ENCODE data around the gene DMRTC2.

The DMRTC2 gene

DNA sequence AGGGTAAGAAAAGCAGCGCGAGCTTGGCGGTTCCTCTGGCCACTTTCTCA lies at the start of gene DMRTC2:
TSS of gene DMRTC2 (plus strand) at position 42 of the 50 bp plus-strand sequence. CDS start 2,387 bp downstream, outside the sequence.
- no peak within 1 kb of the TSS for H3K4me3 ChIP-seq (ENCODE audit: low read length)
- H3K36me3 ChIP-seq (ENCODE audit: insufficient read depth, low read depth, low read length) = no peaks in the 10 kb centered on the region
- H3K27me3 ChIP-seq (ENCODE audit: insufficient read depth, low read length) = no peaks in the 10 kb centered on the region
- H3K27ac ChIP-seq (ENCODE audit: low read length) = no peak within 1 kb of the TSS
- no peak within 1 kb of the TSS for H3K9ac ChIP-seq (ENCODE audit: low read depth, low read length)
- no peaks in the 10 kb centered on the region for H3K9me3 ChIP-seq (ENCODE audit: insufficient read depth, low read depth, low read length)
- no peaks in the 10 kb centered on the region for H3K4me1 ChIP-seq (ENCODE audit: insufficient read depth, low read length)

DNA sequence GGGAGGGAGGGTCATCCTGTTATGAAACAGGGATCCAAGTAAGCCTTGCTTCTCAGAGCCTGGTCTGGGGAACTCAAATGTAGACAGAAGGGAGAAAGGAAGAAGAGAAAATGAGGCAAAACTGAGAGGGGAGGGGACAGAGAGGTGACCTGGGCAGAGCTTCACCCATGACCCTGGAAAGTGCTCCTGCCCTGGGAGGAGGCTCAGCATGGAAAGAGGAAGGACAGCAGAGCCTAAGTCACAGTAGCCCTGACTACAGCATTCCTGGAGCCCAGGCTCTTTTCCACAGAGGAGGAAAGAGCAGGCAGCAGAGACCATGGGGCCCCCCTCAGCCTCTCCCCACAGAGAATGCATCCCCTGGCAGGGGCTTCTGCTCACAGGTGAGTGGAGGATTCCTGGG lies 48.5 kb upstream of the DMRTC2 start, which contains the start of gene CEACAM3:
TSS of gene CEACAM3 (plus strand) at position 226 of the 400 bp plus-strand sequence. CDS start at position 317, 91 bp downstream.
- no peaks in the 10 kb centered on the region; the same call in 1 of the 2 replicates for H3K9me3 ChIP-seq (ENCODE audit: insufficient read depth, low read depth, low read length)
- no peak within 1 kb of the TSS for H3K27ac ChIP-seq (ENCODE audit: low read length)
- H3K9ac ChIP-seq (ENCODE audit: low read depth, low read length) = no peak within 1 kb of the TSS
- H3K4me3 ChIP-seq (ENCODE audit: low read length) = no peak within 1 kb of the TSS
- H3K27me3 ChIP-seq (ENCODE audit: insufficient read depth, low read length) = peaks cover 15% of the 10 kb centered on the region
- H3K4me1 ChIP-seq (ENCODE audit: insufficient read depth, low read length) = no peaks in the 10 kb centered on the region
- no peaks in the 10 kb centered on the region for H3K36me3 ChIP-seq (ENCODE audit: insufficient read depth, low read depth, low read length)

GRCh38 chr19:41796901-41797300 lies 47.9 kb upstream of the DMRTC2 start:
- no peak overlapping the region for H3K27ac ChIP-seq (ENCODE audit: low read length)
- no peaks in the 10 kb centered on the region for H3K4me1 ChIP-seq (ENCODE audit: insufficient read depth, low read length)
- H3K9ac ChIP-seq (ENCODE audit: low read depth, low read length) = no peak overlapping the region

DNA sequence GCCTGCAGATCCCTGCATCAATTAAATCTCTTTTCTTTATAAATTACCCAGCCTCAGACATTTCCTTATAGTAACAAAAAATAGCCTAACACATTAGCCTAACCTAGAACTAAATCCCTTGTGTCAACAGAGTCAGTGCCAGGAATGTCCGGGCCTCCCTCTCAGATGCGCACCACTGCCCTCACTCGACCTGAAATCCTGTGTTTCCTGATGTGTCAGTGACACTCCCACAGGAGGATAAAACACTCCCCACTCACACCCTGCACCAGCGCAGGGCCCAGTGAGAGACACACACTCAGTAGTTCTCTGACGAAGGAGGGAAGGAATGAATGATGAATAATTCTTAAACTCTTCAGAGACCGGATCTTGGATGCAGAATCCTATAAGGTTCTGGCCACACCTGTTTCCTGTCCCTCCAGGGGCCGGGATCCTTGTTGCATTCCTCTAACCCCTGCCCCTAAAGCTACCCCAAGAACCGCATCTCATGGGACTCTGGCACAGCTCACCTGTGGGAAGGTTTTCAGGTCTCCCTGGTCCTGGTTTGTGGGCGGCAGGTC lies 45.3 kb upstream of the DMRTC2 start:
- peaks cover 6% of the 10 kb centered on the region; the same call in 1 of the 2 replicates for H3K27me3 ChIP-seq (ENCODE audit: insufficient read depth, low read length)
- no peak overlapping the region for H3K9ac ChIP-seq (ENCODE audit: low read depth, low read length)
- no peak overlapping the region for H3K27ac ChIP-seq (ENCODE audit: low read length)
- H3K36me3 ChIP-seq (ENCODE audit: insufficient read depth, low read depth, low read length) = no peaks in the 10 kb centered on the region
- no peaks in the 10 kb centered on the region; the same call in 1 of the 2 replicates for H3K9me3 ChIP-seq (ENCODE audit: insufficient read depth, low read depth, low read length)
- H3K4me3 ChIP-seq (ENCODE audit: low read length) = no peak overlapping the region
- no peaks in the 10 kb centered on the region for H3K4me1 ChIP-seq (ENCODE audit: insufficient read depth, low read length)

More at GRCh38 chr19:41796901-41797300, 47.9 kb upstream of the DMRTC2 start:
- Histone ChIP-seq H3K9me3 (ENCODE audit: insufficient read depth, low read depth, low read length) (no peaks in the 10 kb centered on the region; the same call in 1 of the 2 replicates), H3K4me3 (ENCODE audit: low read length) (no peak overlapping the region), H3K36me3 (ENCODE audit: insufficient read depth, low read depth, low read length) (no peaks in the 10 kb centered on the region), H3K27me3 (ENCODE audit: insufficient read depth, low read length) (peaks cover 15% of the 10 kb centered on the region)

DNA sequence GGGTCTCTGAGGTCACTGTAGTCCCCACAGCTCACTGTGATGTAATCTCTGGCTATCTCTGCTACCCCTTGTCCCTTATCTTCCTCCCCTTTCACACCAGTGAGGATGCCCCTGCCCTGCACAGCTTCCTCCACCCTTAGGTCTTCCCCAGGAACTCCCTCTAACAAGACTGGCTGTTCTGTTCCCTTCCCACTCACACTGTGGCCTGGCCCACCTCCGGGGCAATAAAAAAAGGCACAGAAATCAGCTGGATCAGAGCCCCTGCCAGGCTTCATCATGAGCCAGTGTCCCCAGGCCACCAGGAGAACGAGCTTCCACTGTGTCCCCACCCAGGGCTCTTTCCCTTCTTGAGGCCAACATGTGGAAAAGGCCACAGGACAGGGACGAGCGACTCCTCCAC lies 43.8 kb upstream of the DMRTC2 start:
- Histone ChIP-seq H3K9ac (ENCODE audit: low read depth, low read length) (no peak overlapping the region), H3K36me3 (ENCODE audit: insufficient read depth, low read depth, low read length) (no peaks in the 10 kb centered on the region), H3K4me3 (ENCODE audit: low read length) (no peak overlapping the region), H3K27ac (ENCODE audit: low read length) (no peak overlapping the region), H3K27me3 (ENCODE audit: insufficient read depth, low read length) (peaks cover 6% of the 10 kb centered on the region; the same call in 1 of the 2 replicates), H3K9me3 (ENCODE audit: insufficient read depth, low read depth, low read length) (no peaks in the 10 kb centered on the region; the same call in 1 of the 2 replicates), H3K4me1 (ENCODE audit: insufficient read depth, low read length) (no peaks in the 10 kb centered on the region)

DNA sequence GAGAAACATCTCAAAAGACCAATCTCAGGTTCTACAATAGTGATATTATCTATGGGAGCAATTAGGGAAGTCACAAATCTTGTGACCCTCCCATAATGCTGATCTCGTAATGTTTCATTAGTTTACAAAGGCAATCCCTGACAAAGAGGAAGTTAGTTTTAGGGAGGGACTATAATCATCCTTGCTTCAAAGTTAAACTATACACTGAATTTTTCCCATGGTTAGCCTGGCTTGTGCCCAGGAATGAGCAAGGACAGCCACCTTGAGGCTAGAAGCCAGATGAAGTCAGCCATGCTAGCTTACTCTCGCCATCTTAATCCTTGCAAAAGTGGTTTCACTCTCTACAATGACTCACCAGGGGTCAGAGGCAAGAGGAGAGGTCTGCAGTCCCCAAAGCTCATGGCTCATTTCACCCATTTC lies 43.0 kb upstream of the DMRTC2 start:
- H3K9ac ChIP-seq (ENCODE audit: low read depth, low read length) = no peak overlapping the region
- no peaks in the 10 kb centered on the region for H3K4me1 ChIP-seq (ENCODE audit: insufficient read depth, low read length)
- no peaks in the 10 kb centered on the region for H3K36me3 ChIP-seq (ENCODE audit: insufficient read depth, low read depth, low read length)
- H3K27ac ChIP-seq (ENCODE audit: low read length) = no peak overlapping the region
- H3K9me3 ChIP-seq (ENCODE audit: insufficient read depth, low read depth, low read length) = no peaks in the 10 kb centered on the region; the same call in 1 of the 2 replicates
- no peak overlapping the region for H3K4me3 ChIP-seq (ENCODE audit: low read length)
- peaks cover 3% of the 10 kb centered on the region; the same call in 1 of the 2 replicates for H3K27me3 ChIP-seq (ENCODE audit: insufficient read depth, low read length)

DNA sequence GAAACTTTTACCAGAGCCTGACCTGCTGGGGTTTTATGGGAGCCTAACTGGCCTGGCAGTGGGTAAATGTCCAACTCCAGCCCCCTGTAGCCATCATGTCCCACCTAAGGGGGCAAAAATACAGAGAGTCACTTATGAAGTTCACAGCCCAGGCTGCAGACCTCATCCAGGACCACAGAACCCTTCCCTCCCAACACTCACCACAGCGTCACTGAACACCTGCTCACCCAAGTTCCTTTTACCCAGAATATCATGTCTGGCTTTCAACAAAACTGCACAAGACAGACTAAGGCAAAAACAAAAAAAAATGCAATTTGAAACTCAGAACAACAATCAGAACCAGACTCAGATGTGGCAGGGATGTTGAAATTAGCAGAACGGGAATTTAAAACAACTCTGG lies 42.1 kb upstream of the DMRTC2 start:
- Histone ChIP-seq H3K36me3 (ENCODE audit: insufficient read depth, low read depth, low read length) (no peaks in the 10 kb centered on the region), H3K9me3 (ENCODE audit: insufficient read depth, low read depth, low read length) (no peaks in the 10 kb centered on the region; the same call in 1 of the 2 replicates), H3K4me1 (ENCODE audit: insufficient read depth, low read length) (no peaks in the 10 kb centered on the region), H3K27ac (ENCODE audit: low read length) (no peak overlapping the region), H3K27me3 (ENCODE audit: insufficient read depth, low read length) (no peaks in the 10 kb centered on the region; the same call in 1 of the 2 replicates), H3K4me3 (ENCODE audit: low read length) (no peak overlapping the region), H3K9ac (ENCODE audit: low read depth, low read length) (no peak overlapping the region)

DNA sequence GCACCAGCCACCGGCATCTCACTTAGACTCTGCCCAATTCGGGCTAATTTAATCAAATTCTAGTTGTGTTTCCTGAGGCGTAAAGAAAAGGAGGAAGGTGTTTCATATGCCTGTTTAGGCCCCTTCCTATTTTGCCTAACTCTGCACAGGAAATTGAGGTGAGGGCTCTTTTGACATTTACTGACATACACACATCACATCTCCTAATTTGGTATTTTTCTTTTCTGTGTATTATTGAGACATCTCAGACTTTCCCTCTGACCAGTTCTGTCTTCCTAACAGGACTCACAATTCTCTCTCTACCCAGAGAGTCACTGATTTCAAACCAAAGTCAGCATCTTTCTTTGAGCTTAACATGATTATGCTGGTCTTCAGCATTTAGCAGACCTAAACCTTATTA lies 40.5 kb upstream of the DMRTC2 start:
- no peaks in the 10 kb centered on the region; the same call in 1 of the 2 replicates for H3K27me3 ChIP-seq (ENCODE audit: insufficient read depth, low read length)
- no peak overlapping the region for H3K9ac ChIP-seq (ENCODE audit: low read depth, low read length)
- no peaks in the 10 kb centered on the region for H3K4me1 ChIP-seq (ENCODE audit: insufficient read depth, low read length)
- H3K27ac ChIP-seq (ENCODE audit: low read length) = no peak overlapping the region
- no peaks in the 10 kb centered on the region for H3K36me3 ChIP-seq (ENCODE audit: insufficient read depth, low read depth, low read length)
- H3K4me3 ChIP-seq (ENCODE audit: low read length) = no peak overlapping the region
- no peaks in the 10 kb centered on the region; the same call in 1 of the 2 replicates for H3K9me3 ChIP-seq (ENCODE audit: insufficient read depth, low read depth, low read length)

DNA sequence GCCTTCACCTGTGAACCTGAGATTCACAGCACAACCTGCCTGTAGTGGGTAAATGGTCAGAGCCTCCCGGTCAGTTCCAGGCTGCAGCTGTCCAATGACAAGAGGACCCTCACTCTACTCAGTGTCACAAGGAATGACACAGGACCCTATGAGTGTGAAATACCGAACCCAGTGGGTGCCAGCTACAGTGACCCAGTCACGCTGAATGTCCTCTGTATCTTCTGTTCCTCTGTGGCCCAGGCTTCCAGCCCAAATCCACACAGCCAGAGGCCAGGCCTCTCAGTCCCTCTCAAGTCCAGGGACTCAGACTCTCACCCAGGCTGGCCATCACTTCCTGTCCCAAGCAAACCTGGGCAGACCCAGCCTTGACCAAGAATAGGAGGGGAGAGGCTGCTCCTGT lies 37.7 kb upstream of the DMRTC2 start:
- Histone ChIP-seq H3K4me1 (ENCODE audit: insufficient read depth, low read length) (no peaks in the 10 kb centered on the region), H3K36me3 (ENCODE audit: insufficient read depth, low read depth, low read length) (no peaks in the 10 kb centered on the region), H3K27me3 (ENCODE audit: insufficient read depth, low read length) (no peaks in the 10 kb centered on the region; the same call in 1 of the 2 replicates), H3K27ac (ENCODE audit: low read length) (no peak overlapping the region), H3K4me3 (ENCODE audit: low read length) (no peak overlapping the region), H3K9me3 (ENCODE audit: insufficient read depth, low read depth, low read length) (no peaks in the 10 kb centered on the region), H3K9ac (ENCODE audit: low read depth, low read length) (no peak overlapping the region)

GRCh38 chr19:41808663-41809566 lies 35.9 kb upstream of the DMRTC2 start:
- Histone ChIP-seq H3K4me3 (ENCODE audit: low read length) (no peak overlapping the region), H3K36me3 (ENCODE audit: insufficient read depth, low read depth, low read length) (no peaks in the 10 kb centered on the region), H3K9me3 (ENCODE audit: insufficient read depth, low read depth, low read length) (no peaks in the 10 kb centered on the region), H3K27me3 (ENCODE audit: insufficient read depth, low read length) (no peaks in the 10 kb centered on the region; the same call in 1 of the 2 replicates), H3K4me1 (ENCODE audit: insufficient read depth, low read length) (no peaks in the 10 kb centered on the region), H3K9ac (ENCODE audit: low read depth, low read length) (no peak overlapping the region), H3K27ac (ENCODE audit: low read length) (no peak overlapping the region)

DNA sequence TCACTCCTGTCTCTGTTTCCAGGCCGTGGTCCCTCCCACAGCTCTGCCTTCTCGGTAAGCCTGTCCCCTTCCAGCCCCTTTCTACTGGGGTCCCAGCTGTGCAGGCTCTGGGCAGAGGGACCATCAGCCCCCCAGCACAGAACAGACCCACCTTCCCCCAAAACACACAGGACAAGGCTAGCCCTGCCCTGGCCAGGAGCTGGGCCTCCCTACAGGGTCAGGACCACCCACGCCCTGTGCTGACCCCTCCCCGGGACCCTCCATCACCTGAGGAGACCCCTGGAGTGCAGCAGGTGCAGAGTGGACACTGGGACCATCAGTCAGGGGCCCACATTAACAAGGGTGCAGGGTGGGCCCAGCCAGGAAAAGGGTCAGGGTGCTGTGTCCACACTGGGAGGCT lies 34.5 kb upstream of the DMRTC2 start:
- no peaks in the 10 kb centered on the region for H3K27me3 ChIP-seq (ENCODE audit: insufficient read depth, low read length)
- no peaks in the 10 kb centered on the region for H3K36me3 ChIP-seq (ENCODE audit: insufficient read depth, low read depth, low read length)
- H3K9me3 ChIP-seq (ENCODE audit: insufficient read depth, low read depth, low read length) = no peaks in the 10 kb centered on the region
- H3K4me3 ChIP-seq (ENCODE audit: low read length) = no peak overlapping the region
- H3K27ac ChIP-seq (ENCODE audit: low read length) = no peak overlapping the region
- no peaks in the 10 kb centered on the region for H3K4me1 ChIP-seq (ENCODE audit: insufficient read depth, low read length)
- no peak overlapping the region for H3K9ac ChIP-seq (ENCODE audit: low read depth, low read length)

DNA sequence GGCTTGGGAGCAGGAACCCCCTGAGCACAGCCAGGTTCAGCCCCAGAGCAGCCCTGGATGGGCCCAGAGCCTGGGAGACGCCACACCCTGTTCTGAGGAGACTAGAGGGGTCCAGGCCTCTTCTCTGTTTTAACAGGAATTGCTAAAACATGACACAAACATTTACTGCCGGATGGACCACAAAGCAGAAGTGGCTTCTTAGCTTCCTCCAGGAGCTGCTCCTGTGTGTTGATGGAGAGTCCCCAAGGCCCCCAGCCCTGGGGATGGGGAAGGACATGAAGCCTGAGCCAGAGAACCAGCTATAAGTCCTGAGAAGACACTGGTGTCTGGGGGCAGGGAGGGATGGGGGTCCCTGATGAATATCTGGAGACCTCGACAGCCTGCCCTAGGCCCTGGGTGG lies 33.8 kb upstream of the DMRTC2 start:
- no peak overlapping the region for H3K27ac ChIP-seq (ENCODE audit: low read length)

More for the DNA sequence above, 33.8 kb upstream of the DMRTC2 start:
- H3K4me1 ChIP-seq (ENCODE audit: insufficient read depth, low read length) = no peaks in the 10 kb centered on the region
- no peak overlapping the region for H3K4me3 ChIP-seq (ENCODE audit: low read length)
- H3K27me3 ChIP-seq (ENCODE audit: insufficient read depth, low read length) = no peaks in the 10 kb centered on the region
- H3K9me3 ChIP-seq (ENCODE audit: insufficient read depth, low read depth, low read length) = no peaks in the 10 kb centered on the region
- H3K36me3 ChIP-seq (ENCODE audit: insufficient read depth, low read depth, low read length) = no peaks in the 10 kb centered on the region
- no peak overlapping the region for H3K9ac ChIP-seq (ENCODE audit: low read depth, low read length)

Measured in iPS-20b (cell line).